GM18867 (cell line): ENCODE results near the gene TMCO1.
"Not testable (repeated sequence)": the region's sequence is repeated elsewhere in the genome, so short reads cannot be mapped to it uniquely, and the experiment has no call there.

Experiments
- ATAC-seq: cut with Tn5 transposase; IDR thresholded peaks from one replicate; pipeline ENCODE4 v1.9.1; 2021; ENCODE audit warnings: mild to moderate bottlenecking, moderate library complexity; ENCODE audit not compliant: unreplicated experiment

Gene TMCO1

GRCh38 chr1:165747632-165748447 lies 20.8 kb downstream of the TMCO1 start:
- no peak for ATAC-seq

GRCh38 chr1:165744913-165745312 lies 23.8 kb downstream of the TMCO1 start:
- not testable (repeated sequence) for ATAC-seq

GRCh38 chr1:165742194-165742593 lies 26.5 kb downstream of the TMCO1 start:
- ATAC-seq: no peak

DNA sequence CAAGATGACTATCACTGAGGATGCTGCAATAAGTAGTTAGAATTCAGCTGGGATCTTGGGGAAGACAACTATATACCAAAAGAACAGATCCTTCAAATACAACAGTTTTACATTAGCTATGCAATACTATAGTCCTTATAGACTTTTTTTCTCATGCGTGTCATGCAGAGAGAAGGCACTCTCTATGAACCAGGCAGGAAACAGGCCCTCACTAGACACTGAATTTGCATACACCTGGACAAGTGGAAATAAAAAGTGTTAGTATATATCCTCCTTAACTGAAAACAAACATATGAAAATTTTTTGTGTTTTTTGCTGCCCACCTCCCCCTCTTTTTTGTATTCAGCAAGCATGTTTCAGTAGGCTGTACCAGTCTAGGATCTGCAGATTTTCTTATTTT lies 29.9 kb downstream of the TMCO1 start:
- ATAC-seq: peak; percentile 98

DNA sequence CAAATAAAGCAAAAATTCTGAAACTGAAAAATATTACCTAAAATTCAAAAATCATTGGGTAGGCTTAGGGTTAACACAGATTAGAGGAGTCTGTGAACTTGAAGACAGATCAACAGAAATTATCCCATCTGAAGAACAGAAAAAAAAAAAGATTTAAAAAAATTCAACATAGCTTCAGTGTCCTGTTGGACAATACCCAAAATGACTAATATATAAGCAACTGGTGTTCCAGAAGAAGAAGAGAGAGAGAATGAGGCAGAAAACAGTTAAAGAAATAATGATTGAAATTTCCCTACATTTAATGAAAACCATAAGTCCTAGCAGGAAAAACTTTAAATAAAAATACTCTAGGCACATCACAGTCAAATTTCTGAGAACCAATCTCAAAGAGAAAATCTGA lies 31.5 kb downstream of the TMCO1 start:
- ATAC-seq: no peak

DNA sequence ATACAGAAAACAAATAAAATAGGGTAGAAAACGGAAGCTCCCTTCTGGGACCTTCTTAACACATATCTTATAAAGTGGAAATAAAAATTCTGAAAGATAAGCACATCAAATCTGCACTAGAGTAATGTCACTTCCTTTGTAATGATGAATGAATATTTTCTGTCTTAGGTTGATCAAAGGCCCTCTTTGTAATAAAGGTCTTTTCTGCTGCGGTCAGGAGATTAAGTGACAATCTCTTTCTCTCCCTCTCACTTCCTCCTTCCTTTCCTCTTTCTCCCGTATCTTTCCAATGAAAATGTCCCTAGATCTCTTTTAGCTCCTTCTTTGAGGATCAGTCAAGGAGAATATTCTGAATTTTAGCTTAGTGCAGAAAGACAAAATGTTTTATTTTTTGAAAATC lies 33.8 kb downstream of the TMCO1 start:
- ATAC-seq: no peak

GRCh38 chr1:165726841-165727240 lies 41.8 kb downstream of the TMCO1 start:
- ATAC-seq: no peak

- ATAC-seq: no peak
These were observed 42.5 kb downstream of the TMCO1 start for GRCh38 chr1:165726169-165726568.

GRCh38 chr1:165717918-165718515 lies 50.7 kb downstream of the TMCO1 start:
- ATAC-seq: no peak

- ATAC-seq: not testable (repeated sequence)
These were observed 52.2 kb downstream of the TMCO1 start for GRCh38 chr1:165716265-165717051.

GRCh38 chr1:165712764-165713163 lies 55.9 kb downstream of the TMCO1 start:
- no peak for ATAC-seq

DNA sequence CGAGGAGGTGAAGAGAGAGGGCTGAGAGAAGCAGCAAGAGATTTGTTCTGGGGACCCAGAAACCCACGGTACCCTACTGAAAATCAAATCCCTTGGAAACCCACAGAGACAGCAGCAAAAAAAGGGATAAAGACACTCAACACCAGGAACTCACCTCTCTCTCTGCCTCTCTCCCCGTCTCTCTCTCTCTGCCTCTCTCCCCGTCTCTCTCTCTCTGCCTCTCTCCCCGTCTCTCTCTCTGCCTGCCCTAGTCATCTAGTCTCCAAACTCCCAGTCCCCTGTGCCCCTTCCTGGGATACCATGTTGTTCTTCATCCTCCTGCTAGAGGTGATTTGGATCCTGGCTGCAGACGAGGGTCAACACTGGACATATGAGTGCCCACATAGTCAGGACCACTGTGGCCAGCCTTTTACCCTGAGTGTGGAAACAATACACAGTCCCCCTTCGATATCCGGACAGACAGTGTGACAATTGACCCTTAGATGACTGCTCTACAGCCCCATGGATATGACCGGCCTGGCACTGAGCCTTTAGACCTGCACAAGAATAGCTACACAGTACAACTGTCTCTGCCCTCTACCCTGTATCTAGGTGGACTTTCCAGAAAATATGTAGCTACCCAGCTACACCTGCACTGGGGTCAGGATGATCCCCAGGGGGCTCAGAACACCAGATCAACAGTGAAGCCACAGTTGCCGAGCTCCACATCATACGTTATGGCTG lies 60.5 kb downstream of the TMCO1 start:
- no peak for ATAC-seq

DNA sequence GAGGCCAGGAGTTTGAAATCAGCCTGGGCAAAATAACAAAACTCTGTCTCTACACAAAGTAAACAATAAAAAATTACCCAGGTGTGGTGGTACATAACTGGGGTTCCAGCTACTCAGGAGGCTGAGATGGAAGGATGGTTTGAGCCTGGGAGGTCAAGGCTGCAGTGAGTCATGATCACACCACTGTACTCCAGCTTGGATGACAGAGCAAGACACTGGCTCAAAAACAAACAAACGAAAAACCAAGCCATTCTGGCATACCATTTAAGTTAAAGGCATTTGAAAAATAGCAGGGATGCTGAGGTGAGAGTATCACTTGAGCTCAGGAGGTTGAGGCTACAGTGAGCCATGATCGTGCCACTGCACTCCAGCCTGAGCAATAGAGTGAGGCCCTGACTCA lies 65.0 kb downstream of the TMCO1 start:
- no peak for ATAC-seq

DNA sequence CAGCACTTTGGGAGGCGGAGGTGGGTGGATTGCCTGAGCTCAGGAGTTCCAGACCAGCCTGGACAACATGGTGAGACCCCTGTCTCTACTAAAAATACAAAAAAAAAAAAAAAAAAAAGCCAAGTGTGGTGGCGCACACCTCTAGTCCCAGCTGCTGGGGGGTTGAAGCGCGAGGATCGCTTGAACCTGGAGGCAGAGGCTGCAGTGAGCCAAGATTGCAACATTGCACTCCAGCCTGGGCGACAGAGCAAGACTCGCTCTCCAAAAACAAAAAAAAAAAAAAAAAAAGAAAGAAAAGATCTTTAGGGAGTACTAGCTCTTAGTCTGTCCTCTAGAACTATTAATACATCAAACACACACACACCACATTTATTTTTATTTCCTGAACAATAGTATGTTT lies 66.7 kb downstream of the TMCO1 start:
- ATAC-seq: not testable (repeated sequence)

DNA sequence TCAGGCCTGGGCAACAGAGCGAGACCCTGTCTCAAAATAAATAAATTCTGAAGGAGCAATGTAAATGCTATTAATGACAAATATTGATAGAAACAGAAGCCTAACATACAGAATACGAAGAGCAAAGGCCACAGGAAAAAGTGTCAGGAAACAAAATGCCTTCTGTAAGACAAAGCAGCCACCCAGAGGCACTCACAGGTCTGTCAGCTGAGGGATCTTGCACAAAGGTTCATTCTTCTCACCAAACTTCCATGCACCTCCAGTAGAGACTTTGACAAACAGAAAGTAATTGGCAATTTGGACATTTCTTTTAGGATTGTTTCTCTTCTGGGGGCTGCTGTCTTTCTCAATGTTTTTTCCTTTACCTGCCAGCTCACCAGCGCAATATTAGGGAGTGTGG lies 69.1 kb downstream of the TMCO1 start:
- no peak for ATAC-seq

DNA sequence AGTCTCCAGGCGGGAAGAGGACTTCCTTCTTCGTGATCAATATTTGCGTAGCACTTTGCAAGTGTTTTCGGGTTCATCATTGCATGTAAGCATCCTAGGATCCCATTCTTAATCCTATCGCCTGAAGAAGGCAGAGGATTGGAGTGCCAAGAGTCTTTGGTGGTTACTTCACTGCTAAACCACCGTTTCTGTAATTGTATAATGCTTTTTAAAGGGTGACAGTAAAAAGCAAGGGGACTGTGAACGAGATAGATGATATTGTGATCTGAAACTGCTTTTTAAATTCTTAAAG lies 70.0 kb downstream of the TMCO1 start:
- no peak for ATAC-seq

GRCh38 chr1:165697881-165698760 lies 70.5 kb downstream of the TMCO1 start, which contains the start of gene ALDH9A1:
TSS of gene ALDH9A1 (minus strand) at chr1:165698562. CDS start at chr1:165698558, 4 bp downstream.
- ATAC-seq: peak; percentile 95

GRCh38 chr1:165697491-165697880 lies 71.2 kb downstream of the TMCO1 start:
- ATAC-seq: no peak

DNA sequence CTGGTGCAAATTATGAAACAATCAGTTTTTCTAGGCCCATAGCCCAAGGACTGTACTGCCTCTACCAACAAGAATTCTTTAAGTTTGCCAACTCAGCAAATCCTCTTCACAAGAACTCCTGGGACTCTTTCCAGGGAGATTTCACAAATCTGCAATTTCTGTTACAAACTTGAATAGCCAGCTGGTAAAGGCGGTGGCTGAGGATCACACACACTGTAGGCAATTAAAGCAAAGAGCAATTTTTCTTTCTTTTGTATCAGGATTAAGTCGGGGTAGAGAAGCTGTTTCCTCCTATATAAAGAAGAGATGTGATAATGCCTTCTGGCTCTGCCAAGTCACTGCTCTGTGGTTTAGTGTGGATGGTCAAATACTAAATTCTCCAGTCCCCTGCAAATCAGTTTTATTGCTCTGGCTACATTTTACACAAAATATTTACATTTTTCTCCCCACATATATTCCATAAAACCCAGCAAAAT lies 72.0 kb downstream of the TMCO1 start:
- no peak for ATAC-seq

DNA sequence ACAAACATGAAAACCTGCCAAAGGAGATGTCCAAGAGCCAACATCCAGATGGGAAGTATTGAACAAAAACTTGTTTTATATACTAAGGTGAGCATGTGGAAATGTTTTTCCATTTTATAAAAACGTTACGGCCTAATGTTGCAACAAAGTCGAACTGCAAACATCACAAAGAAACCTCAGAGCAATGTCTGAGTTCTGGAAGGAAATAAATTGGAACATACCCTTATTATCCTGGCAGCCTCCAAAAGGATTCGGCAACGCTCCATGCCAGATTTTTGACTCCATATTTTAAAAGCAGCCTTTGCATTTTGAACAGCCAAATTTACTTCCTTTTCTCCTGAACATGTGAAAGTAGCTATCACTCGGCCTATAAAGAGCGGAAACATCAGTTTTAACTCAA lies 73.6 kb downstream of the TMCO1 start:
- ATAC-seq: no peak
